GM19193 (cell line): ENCODE results near the gene COG2.

Experiments used
- POLR2A ChIP-seq: IDR thresholded peaks from 4 replicates; pipeline ENCODE4 v1.6.1; 2011; ENCODE audit not compliant: insufficient read depth, insufficient read length; ENCODE audit errors: extremely low read depth

The COG2 gene

DNA sequence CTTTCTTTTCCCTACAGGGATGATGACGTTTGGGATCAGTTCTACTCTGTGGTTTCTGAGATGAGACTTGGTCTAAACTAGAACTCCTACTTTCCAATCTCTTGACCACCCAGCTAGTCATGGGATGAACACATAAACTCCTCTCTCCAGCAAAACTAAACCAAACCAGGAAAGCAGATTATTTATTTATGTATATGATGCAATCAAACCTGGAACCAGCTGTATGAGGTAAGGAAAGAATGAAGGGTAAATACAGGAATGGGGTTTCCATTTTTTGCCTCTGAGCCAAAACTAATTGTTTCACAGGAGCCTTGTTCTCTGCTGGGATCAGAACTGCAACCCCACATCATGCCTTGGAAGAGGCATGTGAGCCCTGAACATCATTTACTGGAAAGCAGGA is 75.0 kb downstream of the COG2 start:
- no peak for TF ChIP-seq POLR2A

DNA sequence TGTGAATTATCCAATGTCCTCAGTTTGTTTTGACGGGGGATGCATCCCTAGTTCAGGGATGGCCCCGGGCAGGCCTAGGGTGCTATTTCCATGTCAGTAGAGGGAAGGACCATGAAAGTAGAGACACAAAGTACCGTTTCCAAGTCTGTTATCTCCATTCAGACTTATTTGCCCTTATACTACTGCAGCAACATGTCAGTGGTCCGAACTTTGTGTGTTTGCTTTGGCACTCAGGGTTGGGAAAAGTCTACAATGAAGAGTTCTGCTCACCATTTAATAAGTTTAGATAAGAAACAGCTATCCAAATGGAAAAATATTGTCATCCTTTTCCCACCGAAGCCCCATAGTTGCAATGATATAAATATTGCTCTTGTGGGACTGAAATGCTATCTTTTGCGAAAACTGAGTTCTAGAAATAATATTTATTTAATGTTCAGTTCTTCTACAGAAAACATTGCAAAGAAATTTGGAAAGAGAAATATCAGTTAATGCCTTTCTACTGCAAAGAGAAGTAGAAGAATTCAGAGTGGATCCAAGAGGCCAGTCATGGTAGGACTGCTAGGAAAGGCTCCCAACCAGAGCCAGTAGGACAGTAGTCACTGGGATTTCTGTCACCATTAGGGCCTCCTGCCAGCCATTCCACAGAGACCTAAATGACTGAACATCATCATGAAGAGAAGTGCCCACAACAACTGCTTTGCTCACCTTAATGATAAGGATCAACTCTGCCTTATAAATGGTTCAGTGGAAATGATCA is 83.2 kb downstream of the COG2 start:
- TF ChIP-seq POLR2A: no peak

DNA sequence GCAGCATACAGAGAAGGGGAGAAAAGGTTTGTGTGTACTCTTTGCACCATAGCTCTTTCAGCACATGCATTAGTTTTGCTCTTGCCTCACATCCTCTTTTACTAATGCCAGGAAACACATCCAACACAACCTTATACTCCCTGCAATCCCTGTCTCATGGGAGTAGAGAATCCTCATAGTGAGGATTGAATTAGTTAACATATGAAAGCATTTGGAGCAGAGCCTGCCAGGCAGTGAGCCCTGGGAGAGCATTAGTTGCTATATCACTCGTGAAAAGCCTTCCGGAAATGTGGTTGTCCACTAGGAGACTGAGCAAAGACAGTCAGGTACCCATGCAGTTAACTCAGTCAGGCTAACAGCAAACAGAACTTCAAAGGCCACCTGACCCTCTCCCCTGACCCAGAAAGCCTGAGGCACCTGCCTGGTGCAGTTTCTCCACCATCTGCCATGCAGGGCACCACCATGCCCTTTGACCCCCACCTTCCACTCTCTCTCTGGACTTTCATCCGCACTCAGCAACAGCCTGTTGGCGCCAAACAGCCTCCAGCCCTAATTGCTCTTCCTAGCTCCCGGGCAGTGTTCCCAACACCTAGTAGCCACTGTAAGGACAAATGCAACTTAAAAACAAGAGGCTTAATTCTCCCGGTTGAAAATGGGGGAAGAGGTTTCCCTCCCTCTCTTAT is 86.6 kb downstream of the COG2 start:
- no peak for TF ChIP-seq POLR2A

GRCh38 chr1:230730977-230731376 is 88.7 kb downstream of the COG2 start:
- no peak for TF ChIP-seq POLR2A

DNA sequence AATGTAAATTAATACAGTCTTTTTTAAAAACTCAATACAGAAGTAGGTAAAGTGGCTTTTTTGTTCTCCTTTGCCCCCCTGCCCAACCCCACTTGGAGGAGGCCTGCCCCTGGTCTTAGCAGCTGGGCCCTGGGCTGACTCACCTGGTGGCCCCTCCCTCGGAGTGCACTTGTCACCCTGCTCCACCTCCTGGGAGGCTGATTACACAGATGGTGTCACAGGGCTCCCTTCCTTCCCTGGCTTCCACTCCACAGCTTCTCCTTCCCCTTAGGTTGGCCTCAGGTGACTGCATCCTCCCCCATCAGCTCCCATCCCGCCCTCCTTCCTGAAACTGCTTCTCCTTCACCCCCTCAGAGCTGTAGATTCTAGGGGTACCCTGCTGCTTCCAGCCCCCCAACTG is 93.2 kb downstream of the COG2 start:
- TF ChIP-seq POLR2A: no peak

DNA sequence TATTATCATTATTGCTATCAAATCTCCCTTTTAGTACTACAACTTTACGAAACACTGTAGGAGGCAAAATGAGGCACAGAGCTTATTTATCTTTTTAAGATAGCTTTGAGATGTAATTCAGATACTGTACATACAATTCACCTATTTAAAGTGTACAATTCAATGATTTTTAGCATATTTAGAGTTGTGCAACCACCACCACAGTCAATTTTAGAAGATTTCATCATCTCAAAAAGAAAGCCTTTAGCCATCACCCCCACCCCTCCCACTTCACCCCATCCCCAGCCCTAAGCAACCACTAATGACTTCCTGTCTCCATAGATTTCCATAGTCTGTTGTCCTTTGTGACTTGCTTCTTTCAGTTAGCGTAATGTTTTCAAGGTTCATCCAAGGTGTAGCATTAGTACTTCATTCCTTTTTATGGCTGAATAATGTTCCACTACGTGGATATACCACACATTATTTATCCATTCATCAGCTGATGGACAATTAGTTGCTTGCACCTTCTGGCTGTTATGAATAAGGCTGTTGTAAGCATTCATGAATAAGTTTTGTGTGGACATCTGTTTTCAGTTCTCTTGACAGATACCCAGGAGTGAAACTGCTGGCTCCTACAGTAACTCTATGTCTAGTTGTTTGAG is 95.5 kb downstream of the COG2 start:
- no peak for TF ChIP-seq POLR2A

DNA sequence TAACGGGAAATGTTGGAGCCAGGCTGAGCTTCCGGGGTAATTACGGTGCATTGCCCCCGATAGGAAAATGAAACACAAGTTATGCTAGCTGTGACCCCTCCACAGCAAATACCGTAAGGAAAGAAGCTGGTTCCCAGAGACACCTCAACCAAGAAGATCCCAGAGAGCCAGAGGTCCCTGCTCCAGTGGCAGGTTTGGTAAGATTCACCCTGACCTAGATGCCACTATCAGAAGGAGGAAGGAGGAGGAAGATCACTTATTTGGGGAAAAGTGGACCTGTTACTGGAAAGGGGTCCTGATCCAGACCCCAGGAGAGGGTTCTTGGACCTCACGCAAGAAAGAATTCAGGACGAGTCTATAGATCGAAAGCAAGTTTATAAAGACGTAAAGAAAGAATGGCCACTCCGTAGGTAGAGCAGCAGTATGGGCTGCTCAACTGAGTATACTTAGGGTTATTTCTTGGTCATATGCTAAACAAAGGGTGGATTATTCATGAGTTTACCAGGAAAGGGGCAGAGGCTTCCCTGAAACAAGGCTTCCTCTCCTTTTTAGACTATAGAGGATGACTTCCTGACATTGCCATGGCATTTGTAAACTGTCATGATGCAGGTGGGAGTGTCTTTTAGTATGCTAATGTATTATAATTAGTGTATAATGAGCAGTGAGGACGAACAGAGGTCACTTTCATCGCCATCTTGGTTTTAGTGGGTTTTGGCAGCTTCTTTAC is 97.4 kb downstream of the COG2 start:
- TF ChIP-seq POLR2A: no peak
